ENCODE results near the gene FAM3B. TPM values are rescaled to one million over a fixed set of nuclear protein-coding genes. Genes with fewer than 3 reads are reported as not detected.
A peak's percentile ranks its signal among the peaks of the same experiment; 100 is the strongest.

FAM3B gene
- total RNA-seq, 1 experiment from 2014 or later: not detected

GRCh38 chr21:41317063-41317392 lies 427 bp downstream of the FAM3B start:
- Histone ChIP-seq H3K4me3 (ENCODE audit: low read depth in 2 of 2, low read length in 2 of 2) (peak overlapping the region in 1 of 2 experiments; percentile 26; a peak in 3 of 4 replicates), H3K27ac (ENCODE audit: low read length) (no peak overlapping the region), H3K36me3 (ENCODE audit: control insufficient read depth, insufficient read depth, low read length) (no peaks in the 10 kb centered on the region), H3K4me1 (ENCODE audit: control insufficient read depth, insufficient read depth, low read length) (no peaks in the 10 kb centered on the region), H3K9me3 (ENCODE audit: control insufficient read depth, insufficient read depth, low read depth, low read length) (no peaks in the 10 kb centered on the region), H3K27me3 (ENCODE audit: control insufficient read depth, insufficient read depth, low read length) (no peaks in the 10 kb centered on the region; the same call in 1 of the 2 replicates)
- in situ Hi-C loops (cut with HindIII; ENCODE audit: low pct_unique_long_range_greater_than_20kb, low sequenced_read_pairs): no loop called here
- CTCF ChIA-PET: no interaction called here
- intact Hi-C loops (cut with micrococcal nuclease; ENCODE audit: unreplicated experiment): no loop called here
- no peak for ATAC-seq
- DNase-seq (ENCODE audit: low read depth, low spot score): no peak
- TF ChIP-seq REST (IDR thresholded peaks at IDR 0.05; ENCODE audit: insufficient read depth in 1 of 2, low read depth in 2 of 2, low read length in 1 of 2) (no peak), TCF7L2 (IDR thresholded peaks at IDR 0.05; ENCODE audit: low read depth, low read length) (no peak), CTCF (IDR thresholded peaks at IDR 0.05) (no peak), SIN3A (IDR thresholded peaks at IDR 0.05; ENCODE audit: borderline replicate concordance, insufficient read depth, low read depth, low read length) (no peak), POLR2AphosphoS5 (IDR thresholded peaks at IDR 0.05; ENCODE audit: low read depth, low read length) (no peak)
- POLR2A ChIA-PET: no interaction called here
- BruUV-seq (replicated peaks): no TSS peak

- intact Hi-C loops (cut with micrococcal nuclease; ENCODE audit: unreplicated experiment): no loop called here
- in situ Hi-C loops (cut with HindIII; ENCODE audit: low pct_unique_long_range_greater_than_20kb, low sequenced_read_pairs): no loop called here
- no peaks in the 10 kb centered on the region for H3K4me1 ChIP-seq (ENCODE audit: control insufficient read depth, insufficient read depth, low read length)
- H3K4me3 ChIP-seq (ENCODE audit: low read depth in 2 of 2, low read length in 2 of 2): no peak overlapping the region
- H3K36me3 ChIP-seq (ENCODE audit: control insufficient read depth, insufficient read depth, low read length): no peaks in the 10 kb centered on the region
- H3K9me3 ChIP-seq (ENCODE audit: control insufficient read depth, insufficient read depth, low read depth, low read length): no peaks in the 10 kb centered on the region
- no peaks in the 10 kb centered on the region; the same call in 1 of the 2 replicates for H3K27me3 ChIP-seq (ENCODE audit: control insufficient read depth, insufficient read depth, low read length)
- no TSS peak for BruUV-seq (replicated peaks)
- no peak for TF ChIP-seq POLR2AphosphoS5 (IDR thresholded peaks at IDR 0.05; ENCODE audit: low read depth, low read length)
- ChIA-PET CTCF (no interaction called here), POLR2A (no interaction called here)
- ATAC-seq (no peak), DNase-seq (ENCODE audit: low read depth, low spot score) (no peak)
- H3K27ac ChIP-seq (ENCODE audit: low read length): no peak overlapping the region
Measured at GRCh38 chr21:41317458-41317857, 857 bp downstream of the FAM3B start.

GRCh38 chr21:41318218-41318617 lies 1.6 kb downstream of the FAM3B start:
- POLR2A ChIA-PET: no interaction called here
- TF ChIP-seq REST (IDR thresholded peaks at IDR 0.05; ENCODE audit: insufficient read depth in 1 of 2, low read depth in 2 of 2, low read length in 1 of 2) (no peak), POLR2AphosphoS5 (IDR thresholded peaks at IDR 0.05; ENCODE audit: low read depth, low read length) (no peak), CTCF (IDR thresholded peaks at IDR 0.05) (no peak), SIN3A (IDR thresholded peaks at IDR 0.05; ENCODE audit: borderline replicate concordance, insufficient read depth, low read depth, low read length) (no peak)
- no peak for ATAC-seq
- intact Hi-C loops (cut with micrococcal nuclease; ENCODE audit: unreplicated experiment): no loop called here
- no peak overlapping the region for H3K4me3 ChIP-seq (ENCODE audit: low read depth in 2 of 2, low read length in 2 of 2)
- H3K4me1 ChIP-seq (ENCODE audit: control insufficient read depth, insufficient read depth, low read length): no peaks in the 10 kb centered on the region
- no peak overlapping the region for H3K27ac ChIP-seq (ENCODE audit: low read length)
- no peak for DNase-seq (ENCODE audit: low read depth, low spot score)
- CTCF ChIA-PET: no interaction called here
- no peaks in the 10 kb centered on the region for H3K36me3 ChIP-seq (ENCODE audit: control insufficient read depth, insufficient read depth, low read length)
- in situ Hi-C loops (cut with HindIII; ENCODE audit: low pct_unique_long_range_greater_than_20kb, low sequenced_read_pairs): no loop called here
- BruUV-seq (replicated peaks): no TSS peak
- no peaks in the 10 kb centered on the region for H3K9me3 ChIP-seq (ENCODE audit: control insufficient read depth, insufficient read depth, low read depth, low read length)
- H3K27me3 ChIP-seq (ENCODE audit: control insufficient read depth, insufficient read depth, low read length): no peaks in the 10 kb centered on the region; the same call in 1 of the 2 replicates
